AG09319 (cell line): ENCODE data around the gene GPR18.

Source experiments
- DNase-seq: peaks from one replicate; pipeline ENCODE4 v3.0.0-alpha.2; 2010; ENCODE audit warnings: low read depth; ENCODE audit errors: extremely low read depth
- CTCF ChIP-seq: IDR thresholded peaks from 2 replicates; pipeline ENCODE4 v1.5.1; 2011; ENCODE audit warnings: low read depth, mild to moderate bottlenecking, inconsistent platforms, low read length, moderate library complexity

The GPR18 gene

GRCh38 chr13:99275093-99275469 is 16.9 kb upstream of the GPR18 start:
- DNase-seq, result no peak
- TF ChIP-seq CTCF, result no peak

- no peak for TF ChIP-seq CTCF
- DNase-seq, result no peak
Measured at GRCh38 chr13:99273128-99273527, 14.9 kb upstream of the GPR18 start.

- DNase-seq, result no peak
- no peak for TF ChIP-seq CTCF
Measured at GRCh38 chr13:99272481-99272880, 14.3 kb upstream of the GPR18 start.

GRCh38 chr13:99271249-99271648 is 13.1 kb upstream of the GPR18 start:
- TF ChIP-seq CTCF, result no peak
- no peak for DNase-seq

- DNase-seq, result no peak
- no peak for TF ChIP-seq CTCF
Measured at GRCh38 chr13:99270518-99270917, 12.3 kb upstream of the GPR18 start.

GRCh38 chr13:99269627-99270241 is 11.6 kb upstream of the GPR18 start:
- no peak for DNase-seq
- peak; percentile 86 for TF ChIP-seq CTCF

GRCh38 chr13:99268822-99269221 is 10.6 kb upstream of the GPR18 start:
- TF ChIP-seq CTCF, result no peak
- no peak for DNase-seq
